ENCODE results near the gene SAMSN1.
A peak's percentile ranks its signal among the peaks of the same experiment; 100 is the strongest.
"Not testable (repeated sequence)": the region's sequence is repeated elsewhere in the genome, so short reads cannot be mapped to it uniquely, and the experiment has no call there.

SAMSN1 gene

GRCh38 chr21:14527696-14528652 is 18.1 kb downstream of the SAMSN1 start:
- DNase-seq, result no peak

DNA sequence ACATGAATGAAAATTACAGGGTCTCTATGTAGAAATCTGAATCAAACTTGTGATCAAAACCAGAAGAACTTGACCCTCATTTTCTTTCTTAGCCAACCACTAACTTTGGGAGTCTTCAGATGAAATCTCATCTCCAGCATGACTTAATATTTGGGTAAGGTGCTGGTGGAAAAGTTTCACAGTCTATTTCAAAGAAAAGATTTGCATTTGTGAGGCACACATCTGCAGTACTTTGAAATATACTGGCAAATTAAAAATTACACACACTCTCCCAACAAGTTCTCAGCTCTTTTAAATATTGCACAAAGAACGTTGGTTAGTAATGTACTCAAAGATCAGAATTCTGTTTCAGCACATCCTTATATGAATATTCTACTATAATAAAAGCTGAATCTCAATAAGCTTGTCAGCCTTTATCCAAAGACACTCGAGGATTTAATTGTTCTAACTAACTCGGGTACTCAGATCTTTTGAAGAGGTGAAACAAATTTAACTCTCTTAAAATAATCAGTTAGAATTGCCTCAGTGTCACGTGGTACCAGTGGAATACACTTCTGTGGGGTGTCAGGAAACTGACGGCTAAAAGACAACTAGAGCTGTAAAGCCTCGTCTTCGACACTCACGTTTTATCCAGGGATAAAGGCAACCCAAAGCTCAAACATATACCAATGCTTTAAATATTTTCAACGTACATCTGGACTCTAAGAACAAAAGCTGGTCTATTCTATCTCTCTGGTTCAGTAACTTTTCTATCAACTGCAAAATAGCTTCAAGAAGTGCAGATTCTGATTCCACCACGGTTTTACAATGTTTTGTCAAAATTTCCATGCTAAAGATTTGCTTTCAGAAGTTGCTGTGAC is 19.0 kb downstream of the SAMSN1 start:
- no peak for DNase-seq

- DNase-seq, result no peak
Observed at GRCh38 chr21:14526199-14526598, 19.9 kb downstream of the SAMSN1 start.

GRCh38 chr21:14523234-14523633 is 22.9 kb downstream of the SAMSN1 start:
- DNase-seq, result peak; percentile 31 to 51

- no peak for DNase-seq
Observed at GRCh38 chr21:14522736-14523135, 23.4 kb downstream of the SAMSN1 start.

DNA sequence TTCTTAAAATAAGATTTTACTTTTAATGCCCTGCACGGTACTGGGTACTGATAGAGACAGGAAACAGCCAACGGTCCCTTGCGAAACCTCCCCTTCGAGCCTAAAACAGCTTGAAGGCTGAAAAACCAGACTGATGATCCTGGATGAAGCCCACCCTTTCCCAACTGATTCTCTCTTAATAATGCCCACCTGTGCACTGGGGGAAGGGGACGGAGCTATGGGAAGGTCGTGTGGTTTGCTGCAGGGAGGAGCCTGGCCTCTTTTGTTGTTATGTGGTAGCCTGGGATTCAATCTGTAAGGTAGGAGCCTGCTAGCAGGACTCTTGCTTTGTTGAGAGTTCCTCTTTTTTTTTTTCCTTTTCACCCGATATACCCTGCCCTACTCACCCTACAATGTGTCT is 25.6 kb downstream of the SAMSN1 start:
- no peak for DNase-seq

DNA sequence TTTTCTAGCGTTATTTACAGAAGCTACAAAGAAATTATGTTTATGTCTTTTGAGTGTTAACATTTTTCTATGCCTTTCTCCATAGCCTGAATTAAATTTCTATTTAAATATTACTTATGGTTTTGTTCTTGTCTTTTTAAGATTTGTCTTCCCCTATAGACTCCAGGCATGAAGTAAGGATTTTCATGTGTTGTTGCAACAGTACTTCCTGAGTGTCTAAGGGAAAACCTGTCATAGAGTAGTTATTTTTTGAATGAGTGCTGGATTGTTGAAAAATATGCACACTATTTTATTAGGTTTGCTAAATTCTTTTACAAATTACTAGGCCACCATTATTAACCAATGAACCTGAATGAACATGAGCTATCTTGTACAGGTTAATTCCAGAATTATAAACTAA is 27.1 kb downstream of the SAMSN1 start:
- no peak for DNase-seq

GRCh38 chr21:14513804-14514203 is 32.3 kb downstream of the SAMSN1 start:
- no peak for DNase-seq

DNA sequence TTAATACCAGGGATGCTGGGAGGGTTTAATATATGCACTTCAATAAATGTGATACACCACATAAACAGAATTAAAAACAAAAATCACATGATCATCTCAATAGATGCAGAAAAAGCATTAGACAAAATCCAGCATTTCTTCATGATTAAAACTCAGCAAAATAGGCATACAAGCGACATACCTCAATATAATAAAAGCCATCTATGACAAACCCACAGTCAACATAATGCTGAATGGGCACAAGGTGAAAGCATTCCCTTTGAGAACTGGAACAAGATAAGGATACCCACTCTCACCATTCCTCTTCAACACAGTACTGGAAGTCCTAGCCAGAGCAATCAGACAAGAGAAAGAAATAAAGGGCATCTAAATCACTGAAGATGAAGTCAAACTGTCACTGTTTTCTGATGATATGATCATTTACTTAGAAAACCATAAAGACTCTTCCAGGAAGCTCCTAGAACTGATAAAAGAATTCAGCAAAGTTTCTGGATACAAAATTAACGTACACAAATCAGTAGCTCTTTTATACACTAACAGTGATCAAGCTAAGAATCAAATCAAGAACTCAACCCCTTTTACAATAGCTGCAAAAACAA is 39.2 kb downstream of the SAMSN1 start:
- not testable (repeated sequence) for DNase-seq

- DNase-seq, result no peak
Observed at GRCh38 chr21:14500873-14501272, 45.2 kb downstream of the SAMSN1 start.

DNA sequence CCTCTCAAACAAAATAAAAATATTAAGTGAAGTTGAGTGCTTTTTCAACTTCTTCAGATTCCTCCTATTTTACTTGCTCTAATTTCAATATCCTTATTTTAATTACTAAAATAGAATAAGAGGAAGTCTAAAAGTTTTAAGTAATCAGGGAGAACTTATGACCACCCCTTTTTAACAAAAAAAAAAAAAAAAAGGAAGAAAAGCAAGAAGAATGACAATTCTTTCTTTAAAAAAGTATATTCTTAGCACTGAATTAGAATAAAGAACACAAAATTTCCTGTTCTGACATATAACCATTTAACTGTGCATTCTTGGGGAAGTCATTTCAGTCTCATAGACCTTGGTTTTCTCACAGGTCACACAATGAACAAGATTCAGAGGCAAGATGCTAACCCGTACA is 46.8 kb downstream of the SAMSN1 start:
- no peak for DNase-seq

GRCh38 chr21:14497825-14498224 is 48.3 kb downstream of the SAMSN1 start:
- DNase-seq, result no peak

- DNase-seq, result no peak
Observed at GRCh38 chr21:14495075-14495474, 51.0 kb downstream of the SAMSN1 start.

GRCh38 chr21:14494181-14494580 is 51.9 kb downstream of the SAMSN1 start:
- not testable (repeated sequence) for DNase-seq

GRCh38 chr21:14493731-14494130 is 52.4 kb downstream of the SAMSN1 start:
- no peak for DNase-seq

- DNase-seq, result no peak
Observed at GRCh38 chr21:14492931-14493330, 53.2 kb downstream of the SAMSN1 start.

DNA sequence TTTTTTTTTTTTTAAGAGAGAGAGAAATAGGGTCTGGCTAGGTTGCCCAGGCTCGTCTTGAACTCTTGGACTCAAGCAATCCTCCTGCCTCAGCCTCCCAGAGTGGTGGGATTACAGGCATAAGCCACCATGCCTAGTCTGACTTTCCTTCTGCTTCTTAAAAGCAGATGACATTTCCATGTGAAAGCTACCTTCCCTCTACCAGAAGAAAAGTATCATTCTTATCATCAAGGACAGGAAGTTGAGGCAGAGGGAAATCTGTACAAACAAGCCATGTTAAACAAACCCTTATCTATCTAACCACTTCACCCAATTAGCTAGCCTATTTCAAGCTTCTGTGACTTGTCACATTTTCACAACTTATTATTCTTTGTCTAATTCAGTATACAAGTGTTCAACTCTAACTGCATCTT is 54.8 kb downstream of the SAMSN1 start:
- no peak for DNase-seq

DNA sequence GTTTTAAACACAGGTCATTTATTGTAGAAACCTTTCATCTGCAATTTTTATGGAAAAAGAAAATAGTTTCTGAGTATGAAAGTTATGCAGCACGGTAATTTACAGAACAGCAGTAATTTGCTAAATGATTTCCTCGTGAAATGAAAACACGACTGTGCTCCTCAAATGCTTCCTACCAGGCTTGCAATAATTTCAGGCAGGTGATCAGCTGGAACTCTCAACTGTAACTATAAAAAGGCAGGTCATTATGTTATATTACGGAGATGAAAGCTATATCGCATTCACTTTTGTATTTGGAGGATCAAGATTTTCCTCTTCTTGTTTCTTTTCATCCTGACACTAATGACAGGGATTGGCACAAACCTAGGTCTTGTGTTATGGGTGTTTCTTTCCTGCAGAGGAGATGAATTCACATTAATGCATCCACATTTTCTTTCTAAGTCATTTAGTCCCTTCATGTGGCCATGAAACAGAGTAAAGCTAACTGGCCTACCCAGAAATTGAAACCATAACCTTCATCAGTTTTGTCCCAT is 57.4 kb downstream of the SAMSN1 start:
- no peak for DNase-seq

DNA sequence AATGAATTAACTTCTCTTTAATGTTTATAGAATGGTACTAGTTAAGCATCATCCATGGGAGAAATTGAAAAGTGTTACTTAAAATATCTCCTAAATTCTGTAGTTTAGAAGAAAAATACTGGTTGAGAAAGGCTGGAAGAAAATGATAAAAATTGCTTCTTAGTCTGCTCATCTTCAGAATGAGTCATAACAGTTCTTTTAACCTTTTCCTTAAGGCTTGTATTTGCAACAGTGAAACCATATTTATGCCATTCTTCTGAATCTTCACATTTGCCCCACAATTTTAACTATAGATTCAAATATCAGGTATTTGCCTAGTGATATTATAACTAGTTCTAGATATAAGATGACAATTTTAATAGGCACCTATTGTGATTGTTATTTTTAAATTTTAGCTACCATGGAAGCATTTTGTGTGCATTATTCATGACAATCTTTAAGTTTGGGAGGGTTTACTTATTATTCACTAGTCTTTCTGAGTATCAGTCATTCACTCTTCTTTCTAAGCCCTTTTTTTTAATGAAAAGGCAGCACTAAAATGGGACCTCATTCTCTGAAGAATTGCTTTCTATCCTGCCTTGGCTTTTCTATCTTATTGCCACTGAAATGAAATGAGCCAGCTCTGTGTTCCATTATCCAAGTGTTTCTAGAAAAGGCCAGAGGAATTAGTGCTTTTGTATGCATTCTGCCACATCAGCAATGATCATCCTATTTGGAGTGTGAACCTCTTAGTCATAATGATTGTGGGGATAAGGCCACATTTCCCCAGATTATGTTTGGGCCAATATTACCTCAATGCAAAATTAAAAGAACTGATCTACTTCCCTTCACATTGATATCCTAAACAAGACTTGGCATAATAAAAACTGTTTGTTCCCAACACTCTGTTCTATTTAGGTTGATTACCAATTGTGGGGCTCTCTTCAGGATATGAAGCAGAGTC is 58.4 kb downstream of the SAMSN1 start:
- no peak for DNase-seq

- no peak for DNase-seq
Observed at GRCh38 chr21:14486869-14487268, 59.2 kb downstream of the SAMSN1 start.

GRCh38 chr21:14484188-14485009 is 61.7 kb downstream of the SAMSN1 start:
- no peak for DNase-seq
